ENCODE results near the gene OXCT1.

DNA sequence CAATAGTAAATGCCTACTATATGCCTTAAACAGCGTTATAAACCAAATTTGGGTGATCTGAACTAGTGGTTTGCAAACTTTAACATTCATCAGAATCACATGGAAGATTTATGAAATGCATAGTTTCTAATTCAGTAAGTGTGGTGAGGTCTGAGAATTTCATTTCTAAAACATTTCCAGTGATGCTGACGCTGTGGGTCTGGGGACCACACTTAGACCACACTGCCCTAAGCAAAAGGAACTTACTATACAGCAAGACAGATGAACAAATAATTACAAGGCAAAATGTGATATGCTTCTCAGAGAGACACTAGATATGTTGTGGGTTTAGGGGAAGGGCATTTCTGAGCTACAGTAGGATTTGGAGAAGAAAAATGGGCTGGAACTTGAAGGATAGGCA is 72.6 kb downstream of the OXCT1 start:
- TF ChIP-seq, protein P1, sequence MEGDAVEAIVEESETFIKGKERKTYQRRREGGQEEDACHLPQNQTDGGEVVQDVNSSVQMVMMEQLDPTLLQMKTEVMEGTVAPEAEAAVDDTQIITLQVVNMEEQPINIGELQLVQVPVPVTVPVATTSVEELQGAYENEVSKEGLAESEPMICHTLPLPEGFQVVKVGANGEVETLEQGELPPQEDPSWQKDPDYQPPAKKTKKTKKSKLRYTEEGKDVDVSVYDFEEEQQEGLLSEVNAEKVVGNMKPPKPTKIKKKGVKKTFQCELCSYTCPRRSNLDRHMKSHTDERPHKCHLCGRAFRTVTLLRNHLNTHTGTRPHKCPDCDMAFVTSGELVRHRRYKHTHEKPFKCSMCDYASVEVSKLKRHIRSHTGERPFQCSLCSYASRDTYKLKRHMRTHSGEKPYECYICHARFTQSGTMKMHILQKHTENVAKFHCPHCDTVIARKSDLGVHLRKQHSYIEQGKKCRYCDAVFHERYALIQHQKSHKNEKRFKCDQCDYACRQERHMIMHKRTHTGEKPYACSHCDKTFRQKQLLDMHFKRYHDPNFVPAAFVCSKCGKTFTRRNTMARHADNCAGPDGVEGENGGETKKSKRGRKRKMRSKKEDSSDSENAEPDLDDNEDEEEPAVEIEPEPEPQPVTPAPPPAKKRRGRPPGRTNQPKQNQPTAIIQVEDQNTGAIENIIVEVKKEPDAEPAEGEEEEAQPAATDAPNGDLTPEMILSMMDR (conservative IDR thresholded peaks at IDR 0.05): no peak
- no peak for TF ChIP-seq ZFX (IDR thresholded peaks at IDR 0.05)
